SU-DHL-6 (cell line): ENCODE results near the gene NLGN2.
"Not testable (repeated sequence)": the region's sequence is repeated elsewhere in the genome, so short reads cannot be mapped to it uniquely, and the experiment has no call there.

Experiments
- H2AFZ ChIP-seq: fragments of 200-600 bp; sonication (generic); 2 replicates; pipeline ENCODE4 v1.6.1; 2014; ENCODE audit warnings: low read depth, mild to moderate bottlenecking, moderate library complexity, mixed read lengths, antibody characterized with exemption, low read length; ENCODE audit not compliant: severe bottlenecking
- H3F3A ChIP-seq: fragments of 200-600 bp; shearing (Covaris generic); 2 replicates; pipeline ENCODE4 v1.6.0; 2016; ENCODE audit warnings: antibody characterized with exemption, mild to moderate bottlenecking; ENCODE audit not compliant: insufficient read depth
- H3K27ac ChIP-seq: fragments of 200-600 bp; sonication (generic); 2 replicates; pipeline ENCODE4 v1.5.1; 2016; ENCODE audit warnings: low read depth, mild to moderate bottlenecking, low read length, moderate library complexity, mixed read lengths
- H3K27me3 ChIP-seq: fragments of 200-600 bp; sonication (generic), shearing (Covaris generic); 2 replicates; pipeline ENCODE4 v1.6.0; 2014; ENCODE audit warnings: mild to moderate bottlenecking, low read length
- H3K36me3 ChIP-seq: fragments of 200-600 bp; sonication (generic); 2 replicates; pipeline ENCODE4 v1.6.1; 2014; ENCODE audit warnings: mild to moderate bottlenecking, low read length, mixed read lengths
- H3K4me2 ChIP-seq: fragments of 300-600, 200-600 bp; shearing (Covaris generic), sonication (generic); 2 replicates; pipeline ENCODE4 v1.6.0; 2014; ENCODE audit warnings: low read length, low read depth, mild to moderate bottlenecking; ENCODE audit not compliant: poor library complexity, severe bottlenecking
- H3K4me3 ChIP-seq: fragments of 200-600 bp; sonication (generic); 2 replicates; pipeline ENCODE4 v1.5.1; 2014; ENCODE audit warnings: antibody characterized with exemption, low read length, mild to moderate bottlenecking, mixed read lengths; ENCODE audit not compliant: insufficient read depth, poor library complexity, severe bottlenecking
- H3K79me2 ChIP-seq: fragments of 200-600 bp; sonication (generic); 2 replicates; pipeline ENCODE4 v1.6.1; 2014; ENCODE audit warnings: mild to moderate bottlenecking, low read length, moderate library complexity; ENCODE audit not compliant: insufficient read depth
- H3K9ac ChIP-seq: fragments of 200-600 bp; sonication (generic); 2 replicates; pipeline ENCODE4 v1.7.0; 2014; ENCODE audit warnings: mild to moderate bottlenecking, low read length
- H3K9me2 ChIP-seq: fragments of 200-600 bp; sonication (generic); replicated peaks from 2 replicates; pipeline ENCODE4 v1.6.1; 2014; ENCODE audit warnings: low read length; ENCODE audit not compliant: insufficient read depth
- H3K9me3 ChIP-seq: fragments of 200-600 bp; sonication (generic); 2 replicates; pipeline ENCODE4 v1.6.1; 2014; ENCODE audit warnings: low read length, mixed read lengths; ENCODE audit not compliant: insufficient read depth
- H4K20me1 ChIP-seq: fragments of 200-600 bp; sonication (generic); 2 replicates; pipeline ENCODE4 v1.6.1; 2014; ENCODE audit warnings: low read depth, mild to moderate bottlenecking, antibody characterized with exemption, low read length, moderate library complexity, mixed read lengths
- CTCF ChIP-seq: fragments of 200-600 bp; sonication (generic); IDR thresholded peaks from one replicate; pipeline ENCODE4 v1.5.1; 2017; ENCODE audit warnings: antibody characterized with exemption, mild to moderate bottlenecking, low read length, moderate library complexity; ENCODE audit not compliant: insufficient read depth, poor library complexity, severe bottlenecking
- EZH2phosphoT487 ChIP-seq: fragments of 200-600 bp; sonication (generic), shearing (Covaris generic); conservative IDR thresholded peaks from 2 replicates; pipeline ENCODE4 v1.6.1; 2018; ENCODE audit warnings: mild to moderate bottlenecking, antibody characterized with exemption, low read length, moderate library complexity, mixed read lengths

NLGN2 gene

DNA sequence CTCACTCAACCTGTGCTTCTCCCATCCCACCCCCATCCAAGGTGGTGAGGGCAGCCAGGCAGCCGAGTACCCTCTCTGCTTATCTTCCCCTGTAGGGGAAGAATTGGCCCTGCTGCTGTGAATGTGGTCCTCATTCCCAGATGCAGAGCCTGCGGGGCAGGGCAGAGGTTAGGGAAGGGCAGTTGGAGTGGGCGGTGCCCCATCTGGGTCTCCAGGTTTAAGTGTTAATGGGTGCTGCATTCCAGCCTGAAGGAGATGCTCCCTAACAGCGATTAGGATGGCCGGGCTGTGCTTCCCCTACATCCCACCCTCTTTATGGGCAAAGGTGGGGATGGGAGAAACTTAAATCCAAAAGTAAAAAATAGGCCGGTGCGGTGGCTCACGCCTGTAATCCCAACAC lies 40.6 kb upstream of the NLGN2 start:
- Histone ChIP-seq H4K20me1 (no peaks in the 10 kb centered on the region), H3K4me3 (no peak overlapping the region), H3K79me2 (no peaks in the 10 kb centered on the region), H3K4me2 (no peak overlapping the region), H3F3A (no peaks in the 10 kb centered on the region), H2AFZ (no peak overlapping the region), H3K9me2 (no peaks in the 10 kb centered on the region), H3K36me3 (no peaks in the 10 kb centered on the region), H3K27ac (no peak overlapping the region), H3K27me3 (no peaks in the 10 kb centered on the region), H3K9ac (no peak overlapping the region), H3K9me3 (no peaks in the 10 kb centered on the region)
- no peak for TF ChIP-seq CTCF

DNA sequence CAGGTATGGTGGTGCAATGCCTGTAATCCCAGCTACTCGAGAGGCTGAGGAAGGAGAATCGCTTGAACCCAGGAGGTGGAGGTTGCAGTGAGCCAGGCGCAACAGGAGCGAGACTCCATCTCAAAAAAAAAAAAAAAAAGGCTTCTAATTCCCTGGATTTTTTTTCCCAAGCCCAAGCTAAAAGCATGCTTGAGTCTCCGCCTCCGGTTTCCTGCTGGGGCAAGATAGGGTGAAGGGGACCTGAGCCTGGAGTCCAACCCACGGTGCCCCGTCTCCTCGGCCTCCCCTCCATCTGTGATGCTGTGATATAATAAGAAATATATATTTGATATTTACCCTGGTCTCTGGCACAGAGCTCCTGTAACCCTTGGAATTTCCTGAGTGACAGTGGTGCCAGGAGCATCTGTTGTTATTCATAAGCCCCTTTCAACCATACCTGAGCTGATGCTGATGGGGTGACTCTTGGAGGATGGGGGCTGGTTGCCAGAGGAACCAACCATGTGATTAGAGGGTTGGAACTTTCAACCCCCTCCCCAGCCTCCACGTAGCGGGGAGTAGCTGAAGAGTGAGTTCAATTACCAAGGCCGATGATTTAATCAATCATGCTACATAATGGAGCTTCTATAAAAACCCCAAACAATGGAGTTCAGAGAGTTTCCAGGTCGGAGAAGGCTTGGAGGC lies 39.6 kb upstream of the NLGN2 start:
- H3K4me3 ChIP-seq, result no peak overlapping the region
- no peaks in the 10 kb centered on the region for H4K20me1 ChIP-seq
- no peaks in the 10 kb centered on the region for H3K27me3 ChIP-seq
- H3K36me3 ChIP-seq, result no peaks in the 10 kb centered on the region
- no peaks in the 10 kb centered on the region for H3K9me2 ChIP-seq
- no peak for TF ChIP-seq CTCF
- TF ChIP-seq EZH2phosphoT487, result no peak
- H3K27ac ChIP-seq, result no peak overlapping the region
- H3K9ac ChIP-seq, result no peak overlapping the region
- no peak overlapping the region for H3K4me2 ChIP-seq
- H3F3A ChIP-seq, result no peaks in the 10 kb centered on the region
- no peaks in the 10 kb centered on the region for H3K79me2 ChIP-seq
- H3K9me3 ChIP-seq, result no peaks in the 10 kb centered on the region
- no peak overlapping the region for H2AFZ ChIP-seq

- H3K9me3 ChIP-seq, H3F3A ChIP-seq, H4K20me1 ChIP-seq, H3K36me3 ChIP-seq, H2AFZ ChIP-seq, H3K4me3 ChIP-seq, H3K9me2 ChIP-seq, H3K9ac ChIP-seq, H3K79me2 ChIP-seq, H3K27me3 ChIP-seq, H3K4me2 ChIP-seq, H3K27ac ChIP-seq: not testable (repeated sequence)
These were observed 39.0 kb upstream of the NLGN2 start for GRCh38 chr17:7368599-7368994.

DNA sequence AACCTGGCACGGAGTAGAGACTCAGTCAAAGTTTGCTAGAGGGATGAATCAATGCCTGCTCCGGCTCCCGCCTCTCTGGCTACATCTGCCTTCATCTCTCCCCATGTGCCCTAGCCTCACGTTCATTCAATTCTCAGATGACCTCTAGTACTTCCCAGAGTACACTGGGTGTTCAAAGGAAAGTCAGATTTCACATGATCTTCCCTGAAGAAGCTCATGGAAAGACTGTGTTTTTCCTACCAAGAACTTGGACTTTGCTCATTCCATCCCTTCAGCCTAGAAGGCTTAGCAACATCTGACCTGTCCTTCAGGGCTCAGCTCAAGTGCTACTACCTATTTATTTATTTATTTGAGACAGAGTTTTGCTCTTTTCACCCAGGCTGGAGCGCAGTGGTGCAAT lies 37.8 kb upstream of the NLGN2 start:
- TF ChIP-seq CTCF (no peak), EZH2phosphoT487 (no peak)

More for the DNA sequence above, 37.8 kb upstream of the NLGN2 start:
- H3K4me2 ChIP-seq, result no peak overlapping the region
- H3K27me3 ChIP-seq, result no peaks in the 10 kb centered on the region
- no peaks in the 10 kb centered on the region for H3K9me3 ChIP-seq
- H3K36me3 ChIP-seq, result no peaks in the 10 kb centered on the region
- no peaks in the 10 kb centered on the region for H3K9me2 ChIP-seq
- H3K79me2 ChIP-seq, result no peaks in the 10 kb centered on the region
- no peak overlapping the region for H2AFZ ChIP-seq
- H3K27ac ChIP-seq, result no peak overlapping the region
- no peak overlapping the region for H3K9ac ChIP-seq
- H3F3A ChIP-seq, result no peaks in the 10 kb centered on the region
- no peaks in the 10 kb centered on the region for H4K20me1 ChIP-seq
- H3K4me3 ChIP-seq, result no peak overlapping the region
